Neural cell (in vitro differentiated cells): ENCODE data around the gene POU6F2. TPM values are rescaled to one million over a fixed set of nuclear protein-coding genes. Genes with fewer than 3 reads are reported as not detected.

ENCODE experiments used
- H2AFZ ChIP-seq: fragments of 200-600, 300-800 bp; sonication (generic), shearing (Covaris generic); 2 replicates; pipeline ENCODE4 v1.6.0; 2014; ENCODE audit warnings: low read depth, mild to moderate bottlenecking, antibody characterized with exemption, low read length, moderate library complexity
- H3F3A ChIP-seq: fragments of 200-600 bp; shearing (Covaris generic); 2 replicates; pipeline ENCODE4 v1.6.1; 2016; ENCODE audit warnings: mild to moderate bottlenecking, moderate library complexity, mixed read lengths, antibody characterized with exemption, low read length; ENCODE audit not compliant: insufficient read depth, poor library complexity, severe bottlenecking
- H3K27ac ChIP-seq: fragments of 200-600, 300-800 bp; sonication (generic), shearing (Covaris generic); 2 replicates; pipeline ENCODE4 v1.5.1; 2014; ENCODE audit warnings: mild to moderate bottlenecking, low read length, moderate library complexity
- H3K27me3 ChIP-seq: fragments of 300-800, 200-600 bp; sonication (generic), shearing (Covaris generic); 2 replicates; pipeline ENCODE4 v1.6.0; 2014; ENCODE audit warnings: mild to moderate bottlenecking, low read depth, low read length, moderate library complexity; ENCODE audit not compliant: insufficient read depth
- H3K36me3 ChIP-seq: fragments of 300-800, 200-600 bp; sonication (generic), shearing (Covaris generic); 2 replicates; pipeline ENCODE4 v1.5.1; 2014; ENCODE audit warnings: mild to moderate bottlenecking, antibody characterized with exemption, low read length, moderate library complexity; ENCODE audit not compliant: insufficient read depth
- H3K4me2 ChIP-seq: fragments of 300-800, 200-600 bp; sonication (generic), shearing (Covaris generic); 2 replicates; pipeline ENCODE4 v1.6.0; 2014; ENCODE audit warnings: mild to moderate bottlenecking, low read length
- H3K4me3 ChIP-seq: fragments of 300-800, 200-600 bp; sonication (generic), shearing (Covaris generic); 2 replicates; pipeline ENCODE4 v1.5.1; 2014; ENCODE audit warnings: mild to moderate bottlenecking, low read length, moderate library complexity
- H3K79me2 ChIP-seq: fragments of 200-600 bp; shearing (Covaris generic); replicated peaks from 2 replicates; pipeline ENCODE4 v1.6.0; 2014; ENCODE audit warnings: mild to moderate bottlenecking, low read length, moderate library complexity; ENCODE audit not compliant: insufficient read depth
- H3K9ac ChIP-seq: fragments of 300-800, 200-600 bp; sonication (generic), shearing (Covaris generic); 2 replicates; pipeline ENCODE4 v1.6.1; 2016; ENCODE audit warnings: mild to moderate bottlenecking, low read length, mixed read lengths
- H3K9me2 ChIP-seq: fragments of 200-600 bp; shearing (Covaris generic); 2 replicates; pipeline ENCODE4 v1.6.1; 2016; ENCODE audit warnings: mild to moderate bottlenecking, low read length, mixed read lengths; ENCODE audit not compliant: insufficient read depth
- H3K9me3 ChIP-seq: fragments of 200-600, 300-800 bp; sonication (generic), shearing (Covaris generic); 2 replicates; pipeline ENCODE4 v1.6.1; 2016; ENCODE audit warnings: mild to moderate bottlenecking, mixed run types, low read length, moderate library complexity, mixed read lengths
- H4K20me1 ChIP-seq: fragments of 200-600 bp; shearing (Covaris generic); 2 replicates; pipeline ENCODE4 v1.6.1; 2016; ENCODE audit warnings: mild to moderate bottlenecking, mixed run types; ENCODE audit not compliant: insufficient read depth
- CTCF ChIP-seq: fragments of 450-650 bp; IDR thresholded peaks from 2 replicates; pipeline ENCODE4 v1.5.1; 2014; ENCODE audit warnings: antibody characterized with exemption, mild to moderate bottlenecking, moderate library complexity; ENCODE audit not compliant: poor library complexity, severe bottlenecking
- EP300 ChIP-seq: fragments of 450-650 bp; conservative IDR thresholded peaks from 2 replicates; pipeline ENCODE4 v1.6.1; 2014; ENCODE audit warnings: antibody characterized with exemption, mild to moderate bottlenecking, moderate library complexity; ENCODE audit not compliant: poor library complexity, severe bottlenecking
- EZH2 ChIP-seq: fragments of 200-600, 300-800 bp; shearing (Covaris generic), sonication (generic); IDR thresholded peaks from 2 replicates; pipeline ENCODE4 v1.6.1; 2014; ENCODE audit warnings: antibody characterized with exemption, low read length, borderline replicate concordance, mild to moderate bottlenecking; ENCODE audit not compliant: insufficient read depth, poor library complexity, severe bottlenecking
- MXI1 ChIP-seq: fragments of 450-650 bp; conservative IDR thresholded peaks from 2 replicates; pipeline ENCODE4 v1.6.1; 2014; ENCODE audit warnings: antibody characterized with exemption, mild to moderate bottlenecking; ENCODE audit not compliant: poor library complexity, severe bottlenecking
- POLR2AphosphoS5 ChIP-seq: IDR thresholded peaks from 2 replicates; pipeline ENCODE4 v1.6.1; 2012
- RAD21 ChIP-seq: fragments of 450-650 bp; conservative IDR thresholded peaks from 2 replicates; pipeline ENCODE4 v1.6.1; 2014; ENCODE audit warnings: antibody characterized with exemption, mild to moderate bottlenecking, moderate library complexity
- REST ChIP-seq: IDR thresholded peaks from 2 replicates; pipeline ENCODE4 v1.6.1; 2012; ENCODE audit warnings: borderline replicate concordance
- SMC3 ChIP-seq: fragments of 450-650 bp; conservative IDR thresholded peaks from 2 replicates; pipeline ENCODE4 v1.6.1; 2014; ENCODE audit warnings: antibody characterized with exemption, mild to moderate bottlenecking, moderate library complexity; ENCODE audit not compliant: poor library complexity
- TAF1 ChIP-seq: IDR thresholded peaks from 2 replicates; pipeline ENCODE4 v1.6.1; 2012; ENCODE audit warnings: low read depth
- polyA plus RNA-seq: library from polyadenylated mRNA; depleted of rRNA; stranded (reverse); fragments of >200 nt; gene quantifications from 2 replicates; pipeline ENCODE4 v1.2.3, GENCODE V29; 2014

The POU6F2 gene
- polyA plus RNA-seq, 1 donor from 2014 or later: 2.8 TPM

- Histone ChIP-seq H3K27ac (no peak overlapping the region), H3K27me3 (no peaks in the 10 kb centered on the region), H2AFZ (no peak overlapping the region), H3K9me3 (no peaks in the 10 kb centered on the region), H3K36me3 (no peaks in the 10 kb centered on the region), H3K79me2 (no peaks in the 10 kb centered on the region), H3K4me2 (no peak overlapping the region), H3F3A (no peaks in the 10 kb centered on the region), H3K9ac (no peak overlapping the region), H3K9me2 (no peaks in the 10 kb centered on the region), H4K20me1 (no peaks in the 10 kb centered on the region), H3K4me3 (no peak overlapping the region)
- TF ChIP-seq EZH2 (no peak), CTCF (no peak), SMC3 (no peak), MXI1 (no peak), REST (no peak), EP300 (no peak), POLR2AphosphoS5 (no peak), RAD21 (no peak), TAF1 (no peak)
These were observed 78.4 kb downstream of the POU6F2 start for GRCh38 chr7:39056153-39056552.

GRCh38 chr7:39062811-39063210 lies 85.1 kb downstream of the POU6F2 start:
- Histone ChIP-seq H2AFZ (no peak overlapping the region), H3K27ac (no peak overlapping the region), H3K4me2 (no peak overlapping the region), H3K27me3 (no peaks in the 10 kb centered on the region), H3F3A (no peaks in the 10 kb centered on the region), H3K9me2 (no peaks in the 10 kb centered on the region), H3K4me3 (no peak overlapping the region), H3K9me3 (no peaks in the 10 kb centered on the region), H3K36me3 (no peaks in the 10 kb centered on the region), H3K79me2 (no peaks in the 10 kb centered on the region), H4K20me1 (no peaks in the 10 kb centered on the region), H3K9ac (no peak overlapping the region)
- TF ChIP-seq SMC3: no peak

GRCh38 chr7:39069031-39069430 lies 91.3 kb downstream of the POU6F2 start:
- H3K27me3 ChIP-seq: no peaks in the 10 kb centered on the region
- H3K9me2 ChIP-seq: no peaks in the 10 kb centered on the region
- H3K9ac ChIP-seq: no peak overlapping the region
- no peaks in the 10 kb centered on the region for H3K79me2 ChIP-seq
- TF ChIP-seq REST: no peak
- no peak for TF ChIP-seq EP300
- TF ChIP-seq EZH2: no peak
- no peak for TF ChIP-seq RAD21
- TF ChIP-seq MXI1: no peak
- TF ChIP-seq SMC3: no peak
- no peak for TF ChIP-seq TAF1
- TF ChIP-seq CTCF: no peak
- no peak for TF ChIP-seq POLR2AphosphoS5
- H3F3A ChIP-seq: no peaks in the 10 kb centered on the region
- H4K20me1 ChIP-seq: no peaks in the 10 kb centered on the region
- H3K27ac ChIP-seq: no peak overlapping the region
- no peak overlapping the region for H3K4me2 ChIP-seq
- no peak overlapping the region for H3K4me3 ChIP-seq
- H3K9me3 ChIP-seq: no peaks in the 10 kb centered on the region
- H3K36me3 ChIP-seq: no peaks in the 10 kb centered on the region
- H2AFZ ChIP-seq: no peak overlapping the region
